ENCODE data around the gene PRKN.

- TF ChIP-seq CTCF (tag by site-specific recombination; IDR thresholded peaks at IDR 0.05) = no peak
- TF ChIP-seq ZNF449 (tag by site-specific recombination; IDR thresholded peaks at IDR 0.05) = no peak
- TF ChIP-seq ZNF274 (IDR thresholded peaks at IDR 0.05; ENCODE audit: low read length) = no peak
- no peak for TF ChIP-seq ZNF274 (tag by site-specific recombination; IDR thresholded peaks at IDR 0.05; ENCODE audit: borderline replicate concordance)
- no peak for TF ChIP-seq SP7 (tag by site-specific recombination; IDR thresholded peaks at IDR 0.05)
- no peak for TF ChIP-seq ZNF266 (tag by site-specific recombination; IDR thresholded peaks at IDR 0.05; ENCODE audit: low read depth)
- no peak for TF ChIP-seq WT1 (tag by site-specific recombination; IDR thresholded peaks at IDR 0.05)
- TF ChIP-seq ZNF513 (tag by site-specific recombination; IDR thresholded peaks at IDR 0.05) = no peak
- TF ChIP-seq YY1 (tag by site-specific recombination; IDR thresholded peaks at IDR 0.05) = no peak
- no peak for TF ChIP-seq ZBTB1 (tag by site-specific recombination; IDR thresholded peaks at IDR 0.05)
These were observed 55.9 kb downstream of the PRKN start for GRCh38 chr6:162671580-162672165.
